RPMI8226 (cell line): ENCODE measurements around the gene TOR1AIP2.
"Not testable (repeated sequence)": the region's sequence is repeated elsewhere in the genome, so short reads cannot be mapped to it uniquely, and the experiment has no call there.

Experiments
- DNase-seq: peaks from one replicate; pipeline ENCODE4 v3.0.0-alpha.2; 2015

TOR1AIP2 gene

GRCh38 chr1:179804417-179804816 is 73.2 kb downstream of the TOR1AIP2 start:
- DNase-seq: not testable (repeated sequence)

DNA sequence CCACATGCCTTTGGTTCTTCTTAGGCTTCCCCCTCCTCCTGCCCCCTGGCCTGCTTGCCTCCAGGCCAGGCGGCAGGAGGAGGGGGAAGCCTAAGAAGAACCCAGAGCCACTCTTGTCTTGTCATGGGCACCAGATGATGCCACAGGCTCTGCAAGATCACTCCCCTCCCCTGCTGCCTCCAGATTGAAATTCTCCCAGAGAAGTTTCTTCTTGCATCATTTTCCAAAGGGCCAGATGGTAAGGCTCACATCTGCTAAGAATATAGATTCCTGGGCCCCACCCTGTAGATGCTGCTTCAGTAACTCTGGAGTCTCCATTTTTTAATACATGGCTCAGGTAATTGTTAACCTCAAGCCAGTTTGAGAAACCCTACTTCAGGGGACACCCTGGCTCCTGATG is 73.7 kb downstream of the TOR1AIP2 start:
- no peak for DNase-seq

DNA sequence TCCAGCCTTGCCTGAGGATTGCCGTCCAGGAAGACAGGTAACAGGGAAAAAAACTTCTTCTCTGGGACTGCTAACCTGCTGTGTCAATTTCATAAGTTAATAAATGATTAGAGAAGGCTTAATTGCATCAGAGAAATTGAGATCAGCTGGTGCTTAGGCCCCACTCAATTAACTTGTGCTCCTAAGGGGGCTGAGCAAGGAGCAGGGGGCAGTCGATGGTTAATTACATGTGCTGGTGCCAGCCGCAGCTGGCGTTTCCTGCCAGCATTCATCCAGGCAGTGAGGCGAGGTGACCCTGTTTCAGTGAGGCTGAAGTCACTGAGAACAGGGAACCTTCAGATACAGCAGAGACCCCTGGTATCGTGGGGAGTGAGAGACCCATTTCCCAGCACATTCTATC is 74.5 kb downstream of the TOR1AIP2 start:
- DNase-seq: no peak

GRCh38 chr1:179800481-179800880 is 77.1 kb downstream of the TOR1AIP2 start:
- no peak for DNase-seq

- DNase-seq: no peak
Measured at GRCh38 chr1:179798864-179799516, 78.6 kb downstream of the TOR1AIP2 start.

- no peak for DNase-seq
Measured at GRCh38 chr1:179798213-179798863, 79.3 kb downstream of the TOR1AIP2 start.

GRCh38 chr1:179794669-179795068 is 82.9 kb downstream of the TOR1AIP2 start:
- no peak for DNase-seq

GRCh38 chr1:179794146-179794545 is 83.5 kb downstream of the TOR1AIP2 start:
- DNase-seq: no peak

DNA sequence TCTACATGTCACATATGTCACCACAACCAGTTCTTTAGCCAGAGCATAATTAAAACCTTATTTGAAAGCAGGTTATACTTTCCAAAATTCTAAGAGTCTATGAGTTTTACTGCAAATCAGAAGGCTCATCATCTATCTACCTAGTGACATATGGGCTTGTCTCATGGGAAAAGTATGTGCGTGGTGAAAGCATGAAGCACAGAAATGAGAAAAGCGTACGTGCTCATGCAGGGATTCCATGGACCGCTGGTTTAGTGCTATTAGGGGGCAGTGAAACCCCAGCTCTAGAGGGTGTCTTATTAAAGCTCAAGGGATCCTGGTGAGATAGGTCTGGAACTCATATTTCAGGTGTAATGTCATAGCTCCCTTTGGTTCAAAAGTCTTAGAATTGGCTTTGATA is 84.3 kb downstream of the TOR1AIP2 start:
- DNase-seq: no peak
